ENCODE measurements around the gene MYO1E.

The MYO1E gene

GRCh38 chr15:59229015-59229414 is 143.7 kb downstream of the MYO1E start:
- peaks cover 15% of the 10 kb centered on the region for H3K36me3 ChIP-seq (ENCODE audit: control insufficient read depth, insufficient read depth, low read length)
- DNase-seq (ENCODE audit: extremely low read depth, insufficient read length), result no peak
- H3K4me3 ChIP-seq (replicated peaks; ENCODE audit: low read depth, low read length), result no peak overlapping the region
- H3K27me3 ChIP-seq (replicated peaks; ENCODE audit: control insufficient read depth, insufficient read depth, low read length), result no peaks in the 10 kb centered on the region
- no peak for TF ChIP-seq CTCF (IDR thresholded peaks at IDR 0.05; ENCODE audit: insufficient read depth, low read length, poor library complexity, severe bottlenecking)

GRCh38 chr15:59227021-59227420 is 145.7 kb downstream of the MYO1E start:
- no peak for DNase-seq (ENCODE audit: extremely low read depth, insufficient read length)
- Histone ChIP-seq H3K4me3 (replicated peaks; ENCODE audit: low read depth, low read length) (no peak overlapping the region), H3K27me3 (replicated peaks; ENCODE audit: control insufficient read depth, insufficient read depth, low read length) (no peaks in the 10 kb centered on the region), H3K36me3 (ENCODE audit: control insufficient read depth, insufficient read depth, low read length) (peaks cover 26% of the 10 kb centered on the region)
- TF ChIP-seq CTCF (IDR thresholded peaks at IDR 0.05; ENCODE audit: insufficient read depth, low read length, poor library complexity, severe bottlenecking), result no peak

GRCh38 chr15:59224474-59224873 is 148.2 kb downstream of the MYO1E start:
- no peak overlapping the region for H3K4me3 ChIP-seq (replicated peaks; ENCODE audit: low read depth, low read length)
- no peaks in the 10 kb centered on the region for H3K27me3 ChIP-seq (replicated peaks; ENCODE audit: control insufficient read depth, insufficient read depth, low read length)
- DNase-seq (ENCODE audit: extremely low read depth, insufficient read length), result no peak
- peaks cover 24% of the 10 kb centered on the region for H3K36me3 ChIP-seq (ENCODE audit: control insufficient read depth, insufficient read depth, low read length)
- TF ChIP-seq CTCF (IDR thresholded peaks at IDR 0.05; ENCODE audit: insufficient read depth, low read length, poor library complexity, severe bottlenecking), result no peak

- Histone ChIP-seq H3K27me3 (replicated peaks; ENCODE audit: control insufficient read depth, insufficient read depth, low read length) (no peaks in the 10 kb centered on the region), H3K36me3 (ENCODE audit: control insufficient read depth, insufficient read depth, low read length) (peaks cover 25% of the 10 kb centered on the region), H3K4me3 (replicated peaks; ENCODE audit: low read depth, low read length) (no peak overlapping the region)
- no peak for TF ChIP-seq CTCF (IDR thresholded peaks at IDR 0.05; ENCODE audit: insufficient read depth, low read length, poor library complexity, severe bottlenecking)
- DNase-seq (ENCODE audit: extremely low read depth, insufficient read length), result no peak
Measured at GRCh38 chr15:59223736-59224135, 148.9 kb downstream of the MYO1E start.

- H3K36me3 ChIP-seq (ENCODE audit: control insufficient read depth, insufficient read depth, low read length), result peaks cover 25% of the 10 kb centered on the region
- DNase-seq (ENCODE audit: extremely low read depth, insufficient read length), result no peak
- no peaks in the 10 kb centered on the region for H3K27me3 ChIP-seq (replicated peaks; ENCODE audit: control insufficient read depth, insufficient read depth, low read length)
- H3K4me3 ChIP-seq (replicated peaks; ENCODE audit: low read depth, low read length), result no peak overlapping the region
- no peak for TF ChIP-seq CTCF (IDR thresholded peaks at IDR 0.05; ENCODE audit: insufficient read depth, low read length, poor library complexity, severe bottlenecking)
Measured at GRCh38 chr15:59222906-59223550, 149.6 kb downstream of the MYO1E start.
